Prostate gland (tissue), 2 donors: ENCODE measurements around the gene ADGRL3. TPM values are rescaled to one million over a fixed set of nuclear protein-coding genes. Genes with fewer than 3 reads are reported as not detected.

ENCODE experiments used
- DNase-seq: peaks from one replicate; pipeline ENCODE4 v3.0.0-alpha.2; 2019; ENCODE audit warnings: low spot score
- H3K27ac ChIP-seq, 2 donors: fragments of 200-600 bp; sonication (generic); 2 replicates each; pipeline ENCODE4 v1.5.1; 2017 to 2019
- H3K27me3 ChIP-seq: fragments of 200-600 bp; sonication (generic); replicated peaks from 2 replicates; pipeline ENCODE4 v1.5.1; 2019; ENCODE audit not compliant: insufficient read depth
- H3K36me3 ChIP-seq, 2 donors: fragments of 200-600 bp; sonication (generic); 1 replicate in 1 of 2; 2 replicates in 1 of 2; pipeline versions ENCODE4 v1.5.1 to v1.8.1; 2017 to 2019
- H3K4me1 ChIP-seq: fragments of 200-600 bp; sonication (generic); replicated peaks from 2 replicates; pipeline ENCODE4 v1.5.1; 2019
- H3K4me3 ChIP-seq, 2 donors: fragments of 200-600 bp; sonication (generic); 2 replicates each; pipeline ENCODE4 v1.5.1; 2017 to 2019
- H3K9me3 ChIP-seq: fragments of 200-600 bp; sonication (generic); 2 replicates; pipeline ENCODE4 v1.5.1; 2017
- POLR2A ChIP-seq: fragments of 450-650 bp; IDR thresholded peaks from one replicate; pipeline ENCODE4 v1.6.1; 2016; ENCODE audit warnings: antibody characterized with exemption, mild to moderate bottlenecking
- POLR2AphosphoS5 ChIP-seq: sonication (generic); formaldehyde crosslinking; IDR thresholded peaks from one replicate; pipeline ENCODE4 v1.6.1; 2017; ENCODE audit warnings: antibody characterized with exemption
- WGBS: methylation state at CpG from one replicate; pipeline ENCODE4 v1.1.5; 2018; 5-methylcytosine and 5-hydroxymethylcytosine counted together
- intact Hi-C: fragments of 100-400 bp; cut with DNase I; formaldehyde crosslinking; loops from one replicate; pipeline ENCODE4 v1.14.2; 2022
- total RNA-seq, 2 donors: library from RNA; depleted of rRNA; stranded (reverse); fragments of >200 nt; gene quantifications; one replicate each; pipeline ENCODE4 v1.1.0, GENCODE V29; 2016
- TF ChIP-seq, protein P1 (sequence below), 4 experiments: fragments of 200-600 bp in 2 of 4; fragments of 450-650 bp in 2 of 4; sonication (generic) in 2 of 4; IDR thresholded peaks; 1 replicate in 3 of 4; 2 replicates in 1 of 4; pipeline ENCODE4 v1.5.1; 2016 to 2019; ENCODE audit warnings: antibody characterized with exemption in 4 of 4, mild to moderate bottlenecking in 2 of 4, moderate library complexity in 2 of 4

ADGRL3 gene
- total RNA-seq, 2 donors from 2014 or later, result 1.7 to 23.5 TPM

GRCh38 chr4:61812171-61812570, 612.0 kb downstream of the ADGRL3 start:
- Histone ChIP-seq H3K4me1 (no peaks in the 10 kb centered on the region), H3K27ac (no peak overlapping the region), H3K36me3 (no peaks in the 10 kb centered on the region), H3K4me3 (no peak overlapping the region), H3K9me3 (no peaks in the 10 kb centered on the region), H3K27me3 (no peaks in the 10 kb centered on the region)
- WGBS, result 93% methylated on average over 2 of the region's 2 CpGs
- DNase-seq, result no peak
- TF ChIP-seq POLR2AphosphoS5 (no peak), POLR2A (no peak)
- TF ChIP-seq, protein P1, sequence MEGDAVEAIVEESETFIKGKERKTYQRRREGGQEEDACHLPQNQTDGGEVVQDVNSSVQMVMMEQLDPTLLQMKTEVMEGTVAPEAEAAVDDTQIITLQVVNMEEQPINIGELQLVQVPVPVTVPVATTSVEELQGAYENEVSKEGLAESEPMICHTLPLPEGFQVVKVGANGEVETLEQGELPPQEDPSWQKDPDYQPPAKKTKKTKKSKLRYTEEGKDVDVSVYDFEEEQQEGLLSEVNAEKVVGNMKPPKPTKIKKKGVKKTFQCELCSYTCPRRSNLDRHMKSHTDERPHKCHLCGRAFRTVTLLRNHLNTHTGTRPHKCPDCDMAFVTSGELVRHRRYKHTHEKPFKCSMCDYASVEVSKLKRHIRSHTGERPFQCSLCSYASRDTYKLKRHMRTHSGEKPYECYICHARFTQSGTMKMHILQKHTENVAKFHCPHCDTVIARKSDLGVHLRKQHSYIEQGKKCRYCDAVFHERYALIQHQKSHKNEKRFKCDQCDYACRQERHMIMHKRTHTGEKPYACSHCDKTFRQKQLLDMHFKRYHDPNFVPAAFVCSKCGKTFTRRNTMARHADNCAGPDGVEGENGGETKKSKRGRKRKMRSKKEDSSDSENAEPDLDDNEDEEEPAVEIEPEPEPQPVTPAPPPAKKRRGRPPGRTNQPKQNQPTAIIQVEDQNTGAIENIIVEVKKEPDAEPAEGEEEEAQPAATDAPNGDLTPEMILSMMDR (IDR thresholded peaks at IDR 0.05), result no peak
- intact Hi-C loops, result no loop called here

DNA sequence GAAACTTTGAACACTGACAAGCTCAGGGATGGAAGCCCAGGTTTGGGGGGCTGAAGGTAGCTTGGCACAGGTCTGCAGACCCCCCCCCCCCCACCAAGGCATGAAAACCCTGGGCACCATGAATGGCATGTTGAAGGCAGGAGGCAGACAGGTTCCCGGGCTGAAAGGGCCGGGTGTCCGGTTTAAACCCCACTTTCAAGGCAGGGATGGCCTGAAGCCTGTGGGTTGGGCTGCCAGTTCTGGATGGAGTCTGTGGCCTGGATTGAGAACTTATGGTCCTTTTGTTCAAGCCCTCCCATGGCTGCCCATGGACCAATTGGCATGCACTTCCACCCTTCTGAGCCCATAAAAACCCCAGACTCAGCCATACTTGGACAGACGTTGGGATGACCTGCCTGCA, 616.9 kb downstream of the ADGRL3 start:
- no peaks in the 10 kb centered on the region for H3K9me3 ChIP-seq
- H3K4me1 ChIP-seq, result no peaks in the 10 kb centered on the region
- WGBS, result 96% methylated on average over 4 of the region's 4 CpGs
- intact Hi-C loops, result no loop called here
- TF ChIP-seq, protein P1 (IDR thresholded peaks at IDR 0.05), result no peak
- TF ChIP-seq POLR2A (no peak), POLR2AphosphoS5 (no peak)
- no peak overlapping the region for H3K4me3 ChIP-seq
- H3K27me3 ChIP-seq, result no peaks in the 10 kb centered on the region
- H3K27ac ChIP-seq, result no peak overlapping the region
- H3K36me3 ChIP-seq, result no peaks in the 10 kb centered on the region
- no peak for DNase-seq

DNA sequence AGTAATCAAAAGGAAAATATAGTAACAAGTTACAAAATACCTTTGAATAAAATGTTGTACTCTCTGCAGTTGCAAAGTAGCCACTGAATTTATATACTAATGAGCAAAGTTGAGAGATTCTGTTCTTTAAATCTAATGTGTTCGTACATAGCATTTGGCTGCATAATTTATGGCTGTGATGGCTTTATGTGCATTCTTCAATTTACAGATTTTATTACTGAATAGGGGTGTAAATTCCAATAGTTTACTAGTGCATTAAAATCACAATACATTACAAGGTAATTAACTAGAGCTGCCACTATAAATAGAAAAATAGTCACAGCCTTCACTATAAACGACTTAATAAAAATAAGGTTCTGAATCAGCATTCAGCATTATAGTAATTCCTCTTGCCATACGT, 620.0 kb downstream of the ADGRL3 start:
- intact Hi-C loops, result no loop called here
- 39% methylated on average over 3 of the region's 3 CpGs for WGBS
- TF ChIP-seq POLR2A (no peak), POLR2AphosphoS5 (no peak)
- TF ChIP-seq, protein P1 (IDR thresholded peaks at IDR 0.05), result no peak
- H3K36me3 ChIP-seq, result no peaks in the 10 kb centered on the region
- H3K4me3 ChIP-seq, result no peak overlapping the region
- no peak for DNase-seq
- no peaks in the 10 kb centered on the region for H3K27me3 ChIP-seq
- no peaks in the 10 kb centered on the region for H3K9me3 ChIP-seq
- no peak overlapping the region for H3K27ac ChIP-seq
- H3K4me1 ChIP-seq, result no peaks in the 10 kb centered on the region

DNA sequence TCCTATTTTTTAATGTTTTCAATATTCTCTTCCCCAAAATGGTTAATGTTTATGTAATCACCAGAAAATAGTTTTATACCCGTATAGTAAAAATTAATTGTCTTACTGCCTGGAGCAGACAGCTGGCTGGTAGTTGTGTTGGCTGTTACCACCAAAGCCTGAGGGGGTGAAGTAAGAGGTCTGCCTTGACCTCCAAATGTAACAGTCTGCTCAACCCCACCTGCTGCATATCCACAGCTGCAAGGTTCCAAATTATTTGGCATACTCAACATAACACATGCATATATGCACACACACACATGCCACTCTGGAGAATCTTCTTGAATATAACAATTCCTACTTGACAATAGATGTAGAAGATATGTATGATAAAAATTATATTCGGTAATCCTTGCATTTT, 624.3 kb downstream of the ADGRL3 start:
- Histone ChIP-seq H3K27me3 (no peaks in the 10 kb centered on the region), H3K9me3 (no peaks in the 10 kb centered on the region), H3K4me3 (no peak overlapping the region), H3K27ac (no peak overlapping the region), H3K4me1 (no peaks in the 10 kb centered on the region), H3K36me3 (no peaks in the 10 kb centered on the region)
- DNase-seq, result no peak
- intact Hi-C loops, result no loop called here
- no peak for TF ChIP-seq POLR2A
- no peak for TF ChIP-seq POLR2AphosphoS5
- TF ChIP-seq, protein P1 (IDR thresholded peaks at IDR 0.05), result no peak
- 77% methylated on average over 2 of the region's 2 CpGs for WGBS

- Histone ChIP-seq H3K27me3 (no peaks in the 10 kb centered on the region), H3K36me3 (no peaks in the 10 kb centered on the region), H3K4me1 (no peaks in the 10 kb centered on the region), H3K27ac (no peak overlapping the region), H3K4me3 (no peak overlapping the region), H3K9me3 (no peaks in the 10 kb centered on the region)
- 5% methylated on average over 1 of the region's 1 CpG for WGBS
- TF ChIP-seq POLR2AphosphoS5, result no peak
- TF ChIP-seq, protein P1 (IDR thresholded peaks at IDR 0.05), result no peak
- no peak for TF ChIP-seq POLR2A
- intact Hi-C loops, result no loop called here
- no peak for DNase-seq
These were observed 627.8 kb downstream of the ADGRL3 start for GRCh38 chr4:61827907-61828391.
